ENCODE results near the gene TSEN54.

Gene TSEN54

DNA sequence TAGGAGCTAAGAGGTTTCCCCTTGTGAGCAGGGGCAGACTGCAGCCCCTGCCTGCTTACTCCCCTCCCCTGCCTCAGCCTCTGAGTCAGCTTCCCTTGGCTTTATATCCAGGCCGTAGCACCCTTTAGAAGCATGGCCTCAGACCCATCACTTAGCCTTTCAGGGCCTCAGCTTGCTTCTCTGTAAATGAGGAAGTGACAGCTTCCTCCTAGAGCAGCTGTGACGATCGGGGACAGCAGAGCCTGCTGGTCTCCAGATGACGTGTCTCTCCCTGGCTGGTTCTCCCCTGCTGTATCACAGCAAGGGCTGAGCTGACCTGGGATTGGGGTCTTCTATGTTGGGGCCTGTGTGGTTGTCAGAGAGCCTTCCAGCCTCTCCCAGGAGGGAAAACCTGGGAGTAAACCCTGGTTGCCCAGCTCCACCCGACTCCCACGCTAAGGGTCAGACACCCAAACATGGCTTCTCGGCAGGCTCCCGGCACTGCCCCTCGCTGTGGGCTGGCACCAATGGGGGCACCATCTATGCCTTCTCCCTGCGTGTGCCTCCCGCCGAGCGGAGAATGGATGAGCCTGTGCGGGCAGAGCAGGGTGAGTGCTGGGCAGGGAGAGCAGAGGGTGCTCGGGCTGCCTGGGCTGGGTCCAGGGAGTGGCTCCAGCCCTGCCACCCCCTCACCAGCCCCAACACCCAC lies 55.0 kb downstream of the TSEN54 start:
- no peak overlapping the region for H3K4me3 ChIP-seq (ENCODE audit: low read depth, low read length)
- TF ChIP-seq, protein P1, sequence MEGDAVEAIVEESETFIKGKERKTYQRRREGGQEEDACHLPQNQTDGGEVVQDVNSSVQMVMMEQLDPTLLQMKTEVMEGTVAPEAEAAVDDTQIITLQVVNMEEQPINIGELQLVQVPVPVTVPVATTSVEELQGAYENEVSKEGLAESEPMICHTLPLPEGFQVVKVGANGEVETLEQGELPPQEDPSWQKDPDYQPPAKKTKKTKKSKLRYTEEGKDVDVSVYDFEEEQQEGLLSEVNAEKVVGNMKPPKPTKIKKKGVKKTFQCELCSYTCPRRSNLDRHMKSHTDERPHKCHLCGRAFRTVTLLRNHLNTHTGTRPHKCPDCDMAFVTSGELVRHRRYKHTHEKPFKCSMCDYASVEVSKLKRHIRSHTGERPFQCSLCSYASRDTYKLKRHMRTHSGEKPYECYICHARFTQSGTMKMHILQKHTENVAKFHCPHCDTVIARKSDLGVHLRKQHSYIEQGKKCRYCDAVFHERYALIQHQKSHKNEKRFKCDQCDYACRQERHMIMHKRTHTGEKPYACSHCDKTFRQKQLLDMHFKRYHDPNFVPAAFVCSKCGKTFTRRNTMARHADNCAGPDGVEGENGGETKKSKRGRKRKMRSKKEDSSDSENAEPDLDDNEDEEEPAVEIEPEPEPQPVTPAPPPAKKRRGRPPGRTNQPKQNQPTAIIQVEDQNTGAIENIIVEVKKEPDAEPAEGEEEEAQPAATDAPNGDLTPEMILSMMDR (conservative IDR thresholded peaks at IDR 0.05; ENCODE audit: low read depth, low read length): no peak
- DNase-seq (ENCODE audit: low read depth): peak; percentile 26

DNA sequence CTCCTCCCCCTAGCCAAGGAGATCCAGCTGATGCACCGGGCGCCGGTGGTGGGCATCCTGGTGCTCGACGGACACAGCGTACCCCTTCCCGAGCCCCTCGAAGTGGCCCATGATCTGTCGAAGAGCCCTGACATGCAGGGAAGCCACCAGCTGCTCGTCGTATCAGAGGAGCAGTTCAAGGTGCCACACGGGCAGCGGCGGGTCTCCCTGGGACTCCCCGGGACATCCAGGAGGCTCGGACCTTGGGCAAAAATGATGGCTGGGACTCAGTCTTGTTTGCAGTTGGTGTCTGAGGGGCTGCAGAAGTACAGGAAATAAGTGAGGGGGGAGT lies 55.5 kb downstream of the TSEN54 start:
- no peak overlapping the region for H3K4me3 ChIP-seq (ENCODE audit: low read depth, low read length)
- TF ChIP-seq, protein P1 (conservative IDR thresholded peaks at IDR 0.05; ENCODE audit: low read depth, low read length): no peak
- DNase-seq (ENCODE audit: low read depth): no peak

- TF ChIP-seq, protein P1 (conservative IDR thresholded peaks at IDR 0.05; ENCODE audit: low read depth, low read length): no peak
- H3K4me3 ChIP-seq (ENCODE audit: low read depth, low read length): no peak overlapping the region
- no peak for DNase-seq (ENCODE audit: low read depth)
These were observed 56.6 kb downstream of the TSEN54 start for GRCh38 chr17:75572713-75573539.

DNA sequence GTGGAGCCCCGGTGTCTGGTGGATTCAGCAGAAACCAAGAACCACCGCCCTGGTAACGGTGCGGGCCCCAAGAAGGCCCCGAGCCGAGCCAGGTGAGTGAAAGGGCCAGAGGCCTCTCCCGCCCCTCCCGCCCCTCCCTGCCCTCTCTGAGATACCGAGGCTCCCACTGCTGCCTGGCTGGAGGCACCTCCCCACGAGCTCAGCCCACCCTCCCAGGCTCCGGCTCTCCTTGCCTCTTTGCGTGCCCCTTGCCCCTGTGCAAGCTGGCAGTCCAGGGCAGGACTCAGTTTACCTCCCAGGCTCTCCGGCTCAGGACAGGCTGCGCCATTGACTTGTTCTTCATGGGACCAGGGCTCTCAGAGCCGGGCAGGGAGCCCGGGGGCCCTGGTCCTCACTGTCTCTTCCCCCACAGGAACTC lies 57.2 kb downstream of the TSEN54 start:
- no peak overlapping the region for H3K4me3 ChIP-seq (ENCODE audit: low read depth, low read length)
- no peak for DNase-seq (ENCODE audit: low read depth)
- TF ChIP-seq, protein P1 (conservative IDR thresholded peaks at IDR 0.05; ENCODE audit: low read depth, low read length): no peak

GRCh38 chr17:75573994-75574393 lies 57.7 kb downstream of the TSEN54 start:
- TF ChIP-seq, protein P1 (conservative IDR thresholded peaks at IDR 0.05; ENCODE audit: low read depth, low read length): no peak
- DNase-seq (ENCODE audit: low read depth): no peak
- no peak overlapping the region for H3K4me3 ChIP-seq (ENCODE audit: low read depth, low read length)
